HG03520 (cell line): ENCODE data around the gene NPAS1.

Experiments
- ATAC-seq: cut with Tn5 transposase; IDR thresholded peaks from one replicate; pipeline ENCODE4 v1.9.1; 2021; ENCODE audit warnings: mild to moderate bottlenecking, moderate library complexity; ENCODE audit not compliant: unreplicated experiment

The NPAS1 gene

GRCh38 chr19:47018923-47019322 is 714 bp upstream of the NPAS1 start:
- ATAC-seq = no peak

GRCh38 chr19:47020132-47020805 is 632 bp downstream of the NPAS1 start:
- no peak for ATAC-seq

- ATAC-seq = no peak
Observed at GRCh38 chr19:47020992-47021496, 1.4 kb downstream of the NPAS1 start.

GRCh38 chr19:47021536-47022139 is 2.0 kb downstream of the NPAS1 start:
- ATAC-seq = no peak

GRCh38 chr19:47022140-47022536 is 2.5 kb downstream of the NPAS1 start:
- no peak for ATAC-seq

- ATAC-seq = no peak
Observed at GRCh38 chr19:47022541-47023447, 3.2 kb downstream of the NPAS1 start.

- no peak for ATAC-seq
Observed at GRCh38 chr19:47023448-47023794, 3.8 kb downstream of the NPAS1 start.

GRCh38 chr19:47024502-47024901 is 4.9 kb downstream of the NPAS1 start:
- ATAC-seq = no peak

GRCh38 chr19:47026156-47026555 is 6.5 kb downstream of the NPAS1 start:
- no peak for ATAC-seq

GRCh38 chr19:47026889-47027288 is 7.3 kb downstream of the NPAS1 start:
- no peak for ATAC-seq

- ATAC-seq = no peak
Observed at GRCh38 chr19:47027586-47028088, 8.0 kb downstream of the NPAS1 start.

- no peak for ATAC-seq
Observed at GRCh38 chr19:47028195-47028601, 8.6 kb downstream of the NPAS1 start.

- ATAC-seq = no peak
Observed at GRCh38 chr19:47032171-47032811, 12.7 kb downstream of the NPAS1 start.

- ATAC-seq = no peak
Observed at GRCh38 chr19:47035127-47036096, 15.8 kb downstream of the NPAS1 start.

GRCh38 chr19:47036097-47036651 is 16.5 kb downstream of the NPAS1 start:
- ATAC-seq = no peak

GRCh38 chr19:47037766-47038165 is 18.1 kb downstream of the NPAS1 start:
- no peak for ATAC-seq

GRCh38 chr19:47039239-47039874 is 19.7 kb downstream of the NPAS1 start:
- ATAC-seq = no peak

GRCh38 chr19:47040869-47041268 is 21.2 kb downstream of the NPAS1 start:
- ATAC-seq = no peak
